Natural killer cell treated with Interleukin-12 subunit alpha and Interleukin-12 subunit beta and Interleukin-15 and Interleukin-18, amount 100 ng/mL, for 72 hours (primary cell): Measurements from ENCODE around the gene LRRIQ3. TPM values are rescaled to one million over a fixed set of nuclear protein-coding genes. Genes with fewer than 3 reads are reported as not detected.
A peak's percentile ranks its signal among the peaks of the same experiment; 100 is the strongest.
"Not testable (repeated sequence)": the region's sequence is repeated elsewhere in the genome, so short reads cannot be mapped to it uniquely, and the experiment has no call there.

Source experiments
- ATAC-seq, 2 donors: fragments of 150-1000 bp; cut with Tn5 transposase in 1 of 2; sonication (Bioruptor Pico), chemical (Tn5 transposase) in 1 of 2; 2 replicates each; pipeline ENCODE4 v1.10.0; 2021
- DNase-seq: peaks from one replicate; pipeline ENCODE4 v3.0.0; 2022; ENCODE audit warnings: low spot score
- H3K27ac Mint-ChIP-seq, 2 donors: 1 replicate in 1 of 2; 2 replicates in 1 of 2; pipeline ENCODE4 v1.8.0; 2022; ENCODE audit warnings: mixed read lengths in 2 of 2, mild to moderate bottlenecking in 1 of 2, moderate library complexity in 1 of 2
- H3K27me3 Mint-ChIP-seq, 2 donors: 1 replicate in 1 of 2; 2 replicates in 1 of 2; pipeline ENCODE4 v1.8.0; 2022; ENCODE audit warnings: mixed read lengths in 2 of 2
- H3K36me3 Mint-ChIP-seq: one replicate; pipeline ENCODE4 v1.8.0; 2022; ENCODE audit warnings: mixed read lengths
- H3K4me1 Mint-ChIP-seq, 2 donors: 1 replicate in 1 of 2; 2 replicates in 1 of 2; pipeline ENCODE4 v1.8.0; 2022; ENCODE audit warnings: low read depth in 2 of 2, mixed read lengths in 2 of 2, mild to moderate bottlenecking in 1 of 2
- H3K4me3 Mint-ChIP-seq: one replicate; pipeline ENCODE4 v1.8.0; 2022; ENCODE audit warnings: mixed read lengths
- H3K9me3 Mint-ChIP-seq: 2 replicates; pipeline ENCODE4 v1.8.0; 2022; ENCODE audit warnings: mixed read lengths
- total RNA-seq, 2 donors: library from RNA; stranded (reverse); gene quantifications; one replicate each; pipeline ENCODE4 v1.2.3, GENCODE V29; 2022

Gene LRRIQ3
- total RNA-seq, 2 donors from 2014 or later, result 0.89 to 1.5 TPM

DNA sequence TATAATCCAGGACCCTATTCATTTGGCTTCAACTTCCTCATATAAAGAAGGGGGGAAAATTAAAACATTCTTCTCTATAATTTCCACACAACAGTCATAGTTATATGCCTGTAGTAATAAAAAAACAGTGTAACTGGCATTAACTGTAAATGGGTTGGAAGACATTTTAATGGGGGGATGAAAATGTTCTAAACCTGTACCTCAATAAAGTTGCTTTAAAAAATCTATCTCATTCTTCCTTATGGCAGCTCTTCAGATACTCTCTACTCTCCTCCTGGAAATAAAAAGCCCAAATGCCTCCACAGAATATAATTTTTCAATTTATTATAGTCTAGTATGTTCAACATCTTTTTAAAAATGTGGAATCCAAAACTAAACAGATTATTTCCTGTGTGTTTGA lies 2.6 kb downstream of the LRRIQ3 start:
- no peak overlapping the region for H3K4me3 Mint-ChIP-seq
- DNase-seq (no peak), ATAC-seq (no peak)
- H3K27me3 Mint-ChIP-seq, result peaks cover 0 to 6% of the 10 kb centered on the region in 2 donors
- no peaks in the 10 kb centered on the region for H3K9me3 Mint-ChIP-seq
- H3K27ac Mint-ChIP-seq, result no peak overlapping the region
- peaks cover under 1% of the 10 kb centered on the region for H3K36me3 Mint-ChIP-seq
- peaks cover 10 to 17% of the 10 kb centered on the region in 2 donors for H3K4me1 Mint-ChIP-seq

DNA sequence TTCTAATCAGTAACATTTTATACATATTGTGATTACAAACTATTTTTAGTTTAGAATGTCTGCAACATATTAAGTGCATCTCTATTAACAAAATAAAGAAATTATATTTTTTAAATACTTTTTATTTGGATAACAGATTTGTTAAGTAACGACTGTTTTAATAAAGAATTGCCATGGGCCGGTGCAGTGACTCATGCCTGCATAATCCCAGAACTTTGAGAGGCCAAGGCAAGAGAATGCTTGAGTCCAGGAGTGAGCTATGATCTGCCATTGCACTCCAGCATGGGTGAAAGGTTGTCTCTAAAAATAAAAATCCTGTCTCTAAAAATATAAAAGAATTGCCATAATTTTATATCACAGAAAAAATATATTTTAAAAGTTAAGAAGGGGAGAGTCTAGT lies 4.1 kb downstream of the LRRIQ3 start:
- DNase-seq, result no peak
- Mint-ChIP-seq H3K27ac (no peak overlapping the region), H3K27me3 (peaks cover 0 to 6% of the 10 kb centered on the region in 2 donors), H3K9me3 (no peaks in the 10 kb centered on the region), H3K4me1 (peaks cover 8 to 13% of the 10 kb centered on the region in 2 donors), H3K4me3 (no peak overlapping the region), H3K36me3 (peaks cover 6% of the 10 kb centered on the region)
- ATAC-seq, result no peak

DNA sequence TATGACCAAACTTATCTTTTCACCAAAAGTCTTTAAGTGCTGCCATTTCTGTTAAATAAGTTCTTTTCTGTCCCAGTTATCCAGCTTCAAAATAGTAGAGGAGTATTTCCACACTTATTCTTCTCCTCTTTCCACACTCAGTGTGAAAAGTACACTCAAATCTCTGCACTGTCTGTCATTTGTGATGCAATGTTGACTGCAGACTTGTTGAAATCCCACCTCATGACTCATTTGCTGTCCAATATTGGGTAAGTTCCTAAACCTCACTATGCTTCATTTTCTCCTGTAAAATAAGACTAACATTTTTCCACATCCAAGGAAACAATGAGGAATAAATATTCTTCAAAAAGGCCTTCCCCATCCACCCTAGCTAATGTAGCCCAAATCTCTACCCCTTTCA lies 17.5 kb downstream of the LRRIQ3 start:
- Mint-ChIP-seq H3K4me1 (no peaks in the 10 kb centered on the region), H3K9me3 (peaks cover 2% of the 10 kb centered on the region), H3K27ac (no peak overlapping the region), H3K36me3 (no peaks in the 10 kb centered on the region), H3K27me3 (no peaks in the 10 kb centered on the region), H3K4me3 (no peak overlapping the region)
- ATAC-seq (no peak), DNase-seq (no peak)

DNA sequence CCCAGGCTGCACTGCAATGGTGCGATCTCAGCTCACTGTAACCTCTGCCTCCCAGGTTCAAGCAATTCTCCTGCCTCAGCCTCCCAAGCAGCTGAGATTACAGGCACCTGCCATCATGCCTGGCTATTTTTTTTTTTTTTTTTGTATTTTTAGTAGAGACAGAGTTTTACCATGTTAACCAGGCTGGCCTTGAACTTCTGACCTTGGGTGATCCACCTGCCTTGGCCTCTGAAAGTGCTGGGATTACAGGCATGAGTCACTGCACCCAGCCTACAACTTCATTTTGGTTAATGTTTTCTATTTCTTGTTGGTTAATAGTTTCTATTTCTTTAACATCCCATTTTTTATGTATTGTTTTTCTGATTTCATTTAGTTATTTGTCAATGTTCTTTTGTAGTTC lies 23.6 kb downstream of the LRRIQ3 start:
- peaks cover 10% of the 10 kb centered on the region for H3K36me3 Mint-ChIP-seq
- not testable (repeated sequence) for H3K27me3 Mint-ChIP-seq, H3K4me3 Mint-ChIP-seq, H3K27ac Mint-ChIP-seq, ATAC-seq, DNase-seq, H3K4me1 Mint-ChIP-seq
- peaks cover 18% of the 10 kb centered on the region for H3K9me3 Mint-ChIP-seq

DNA sequence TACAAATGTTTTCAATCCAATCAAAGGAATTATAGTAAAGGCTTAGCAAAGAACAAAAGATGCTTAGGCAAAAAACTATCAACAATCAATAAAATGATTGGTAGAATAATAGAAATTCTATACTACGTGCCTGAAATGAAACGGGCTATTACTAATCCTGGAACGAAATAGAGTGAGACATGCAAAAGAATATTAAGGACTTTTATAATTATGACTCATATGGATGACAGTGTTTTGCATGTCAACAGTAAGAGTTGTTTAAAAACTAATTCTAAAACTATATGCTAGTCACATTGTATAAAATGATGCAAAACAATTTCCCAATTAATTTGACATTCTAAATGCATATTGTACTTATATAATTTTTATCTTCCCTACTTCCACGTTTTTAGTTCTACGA lies 35.6 kb downstream of the LRRIQ3 start:
- peaks cover 5% of the 10 kb centered on the region for H3K36me3 Mint-ChIP-seq
- DNase-seq (no peak), ATAC-seq (no peak)
- H3K27ac Mint-ChIP-seq, result no peak overlapping the region
- H3K9me3 Mint-ChIP-seq, result peaks cover 10% of the 10 kb centered on the region
- H3K27me3 Mint-ChIP-seq, result no peaks in the 10 kb centered on the region
- H3K4me3 Mint-ChIP-seq, result no peak overlapping the region
- no peaks in the 10 kb centered on the region for H3K4me1 Mint-ChIP-seq

DNA sequence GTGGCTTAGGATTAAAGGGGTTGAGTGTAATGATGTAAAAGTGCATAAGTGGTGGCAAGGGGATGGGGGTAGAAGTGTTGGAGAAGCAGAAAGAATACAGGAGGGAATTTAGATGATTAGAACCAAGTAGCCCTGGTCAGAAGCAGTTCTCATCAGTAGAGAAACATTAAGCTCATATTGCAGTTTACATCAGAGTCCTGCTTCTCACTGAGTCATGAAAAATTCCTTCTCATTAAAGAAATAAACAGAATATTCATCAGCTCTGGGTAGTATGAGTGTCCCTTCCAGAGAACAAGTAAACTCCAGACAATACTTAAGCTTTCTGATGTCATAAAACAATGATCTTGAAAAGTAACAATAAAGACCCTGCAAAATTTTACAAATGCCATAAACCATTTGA lies 36.5 kb downstream of the LRRIQ3 start:
- no peak for ATAC-seq
- peaks cover 9% of the 10 kb centered on the region for H3K9me3 Mint-ChIP-seq
- H3K4me1 Mint-ChIP-seq, result no peaks in the 10 kb centered on the region
- DNase-seq, result no peak
- H3K4me3 Mint-ChIP-seq, result no peak overlapping the region
- no peak overlapping the region for H3K27ac Mint-ChIP-seq
- peaks cover 4% of the 10 kb centered on the region for H3K36me3 Mint-ChIP-seq
- H3K27me3 Mint-ChIP-seq, result no peaks in the 10 kb centered on the region

DNA sequence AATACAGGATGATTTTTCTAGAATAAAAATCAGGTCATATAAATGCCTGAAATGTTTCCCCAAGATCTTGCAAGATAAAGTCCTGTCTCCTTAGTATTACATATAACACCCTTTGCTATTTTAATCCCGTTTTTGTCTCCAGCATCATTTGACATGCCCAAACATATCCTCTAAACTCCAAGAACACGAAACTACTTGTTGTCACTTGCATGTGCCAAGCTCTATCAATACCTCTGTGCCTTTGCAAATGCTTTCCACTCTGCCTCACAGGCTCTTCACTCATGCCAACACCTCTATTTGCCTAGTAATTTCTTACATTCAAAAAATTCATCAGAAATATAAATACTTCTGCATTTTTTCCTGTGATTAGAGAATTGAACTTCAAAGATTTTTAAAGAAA lies 37.9 kb downstream of the LRRIQ3 start:
- H3K4me1 Mint-ChIP-seq, result no peaks in the 10 kb centered on the region
- no peak overlapping the region for H3K4me3 Mint-ChIP-seq
- H3K27me3 Mint-ChIP-seq, result no peaks in the 10 kb centered on the region
- DNase-seq, result no peak
- H3K36me3 Mint-ChIP-seq, result no peaks in the 10 kb centered on the region
- H3K27ac Mint-ChIP-seq, result no peak overlapping the region
- no peak for ATAC-seq
- H3K9me3 Mint-ChIP-seq, result peaks cover 5% of the 10 kb centered on the region

DNA sequence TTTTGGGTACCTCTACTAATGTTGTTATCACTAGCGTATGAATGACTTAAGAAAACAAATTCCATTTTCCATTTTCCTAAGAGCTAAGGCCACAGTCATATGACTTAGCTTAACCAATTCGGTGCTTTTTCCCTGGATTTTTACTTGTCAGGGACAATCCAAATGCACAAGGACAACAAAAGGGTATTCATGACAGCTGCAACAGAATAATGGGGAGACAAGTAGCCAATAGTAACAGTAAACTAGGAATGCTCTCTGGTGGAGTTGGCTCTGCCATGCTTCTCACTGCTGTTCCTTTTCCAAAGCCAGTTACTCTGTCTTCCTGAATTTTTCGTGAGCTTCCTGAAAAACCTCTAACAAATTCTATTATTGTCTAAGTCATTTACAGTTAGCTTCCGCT lies 52.9 kb downstream of the LRRIQ3 start:
- H3K9me3 Mint-ChIP-seq, result peaks cover 3% of the 10 kb centered on the region
- H3K27me3 Mint-ChIP-seq, result no peaks in the 10 kb centered on the region
- no peak overlapping the region for H3K4me3 Mint-ChIP-seq
- H3K27ac Mint-ChIP-seq, result no peak overlapping the region
- no peaks in the 10 kb centered on the region for H3K36me3 Mint-ChIP-seq
- DNase-seq (no peak), ATAC-seq (no peak)
- H3K4me1 Mint-ChIP-seq, result no peaks in the 10 kb centered on the region

DNA sequence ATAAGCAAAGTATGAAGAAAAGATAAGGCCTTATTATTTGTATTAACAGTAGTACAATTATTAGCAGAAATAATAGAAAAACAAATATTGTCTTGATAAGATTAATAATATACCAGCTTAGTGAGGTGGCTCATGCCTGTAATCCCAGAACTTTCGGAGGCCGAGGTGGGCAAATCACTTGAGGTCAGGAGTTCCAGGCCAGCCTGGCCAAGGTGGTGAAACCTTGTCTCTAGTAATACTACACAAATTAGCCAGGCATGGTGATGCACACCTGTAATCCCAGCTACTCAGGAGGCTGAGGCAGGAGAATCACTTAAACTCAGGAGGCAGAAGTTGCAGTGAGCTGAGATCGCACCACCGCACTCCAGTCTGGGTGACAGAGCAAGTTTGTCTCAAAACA lies 80.6 kb downstream of the LRRIQ3 start:
- not testable (repeated sequence) for ATAC-seq, H3K4me3 Mint-ChIP-seq, H3K9me3 Mint-ChIP-seq, H3K36me3 Mint-ChIP-seq, H3K27me3 Mint-ChIP-seq, H3K27ac Mint-ChIP-seq, H3K4me1 Mint-ChIP-seq
- peak; percentile 49 for DNase-seq

DNA sequence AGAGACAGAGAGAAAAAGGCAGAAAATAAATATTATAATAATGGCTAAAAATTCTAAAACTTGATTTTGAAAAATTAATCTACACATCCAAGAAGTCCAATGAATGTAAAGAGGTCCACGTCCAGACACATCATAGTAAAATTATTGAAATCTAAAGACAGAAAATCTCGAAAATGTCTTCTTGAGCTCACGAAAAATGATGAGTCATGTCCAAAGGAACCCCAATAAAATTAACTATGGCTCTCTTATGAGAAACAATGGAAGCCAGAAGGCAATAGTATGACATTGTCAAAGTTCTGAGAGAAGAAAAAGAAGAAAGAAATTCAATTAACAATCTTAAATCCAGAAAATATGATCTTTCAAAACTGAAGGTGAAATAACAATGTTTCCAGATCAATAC lies 84.6 kb downstream of the LRRIQ3 start:
- no peaks in the 10 kb centered on the region for H3K36me3 Mint-ChIP-seq
- H3K4me1 Mint-ChIP-seq, result no peaks in the 10 kb centered on the region
- no peaks in the 10 kb centered on the region for H3K27me3 Mint-ChIP-seq
- no peak for ATAC-seq
- H3K9me3 Mint-ChIP-seq, result peaks cover 9% of the 10 kb centered on the region
- no peak overlapping the region for H3K4me3 Mint-ChIP-seq
- no peak overlapping the region for H3K27ac Mint-ChIP-seq
- DNase-seq, result no peak

DNA sequence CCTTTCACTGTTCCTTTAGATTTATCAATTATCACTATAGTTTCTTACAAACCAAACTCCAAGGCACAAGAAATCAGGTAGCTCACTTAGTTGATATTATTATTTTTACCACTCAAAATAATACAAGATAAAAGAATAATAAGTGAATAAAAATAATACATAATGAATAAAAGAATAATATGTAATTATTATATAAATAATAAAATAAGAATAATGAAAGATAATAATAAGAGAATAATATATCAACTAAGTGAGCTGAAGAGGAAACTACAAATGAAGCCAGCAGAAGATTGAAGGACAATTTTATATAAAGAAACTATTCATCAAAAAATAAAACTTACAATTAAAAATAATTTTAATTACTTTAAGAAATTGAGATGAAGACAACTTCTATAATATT lies 90.6 kb downstream of the LRRIQ3 start:
- ATAC-seq (no peak), DNase-seq (no peak)
- Mint-ChIP-seq H3K27ac (no peak overlapping the region), H3K4me1 (no peaks in the 10 kb centered on the region), H3K36me3 (no peaks in the 10 kb centered on the region), H3K9me3 (peaks cover 20% of the 10 kb centered on the region), H3K27me3 (no peaks in the 10 kb centered on the region), H3K4me3 (no peak overlapping the region)

DNA sequence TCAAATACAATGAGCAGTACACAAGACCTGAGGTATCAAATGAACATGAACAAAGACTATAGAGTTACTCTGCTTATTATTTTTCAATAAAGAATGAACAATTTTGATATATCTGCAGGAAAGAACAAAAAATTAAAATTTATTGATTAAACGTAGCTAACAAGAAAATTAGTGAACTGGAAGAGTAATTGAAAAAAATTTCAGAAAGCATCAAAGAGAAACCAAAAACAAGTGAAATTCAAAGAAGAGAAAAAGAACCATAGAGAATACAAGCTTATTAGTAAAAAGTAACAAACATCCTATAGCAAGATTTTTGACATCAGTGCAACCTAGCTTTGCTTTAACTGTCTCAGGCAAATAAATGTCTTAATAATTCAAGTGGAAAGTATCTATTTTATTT lies 106.6 kb downstream of the LRRIQ3 start:
- peaks cover 6% of the 10 kb centered on the region for H3K36me3 Mint-ChIP-seq
- H3K27me3 Mint-ChIP-seq, result no peaks in the 10 kb centered on the region
- H3K27ac Mint-ChIP-seq, result no peak overlapping the region
- H3K4me1 Mint-ChIP-seq, result no peaks in the 10 kb centered on the region
- ATAC-seq, result no peak
- peaks cover 14% of the 10 kb centered on the region for H3K9me3 Mint-ChIP-seq
- DNase-seq, result no peak
- no peak overlapping the region for H3K4me3 Mint-ChIP-seq

DNA sequence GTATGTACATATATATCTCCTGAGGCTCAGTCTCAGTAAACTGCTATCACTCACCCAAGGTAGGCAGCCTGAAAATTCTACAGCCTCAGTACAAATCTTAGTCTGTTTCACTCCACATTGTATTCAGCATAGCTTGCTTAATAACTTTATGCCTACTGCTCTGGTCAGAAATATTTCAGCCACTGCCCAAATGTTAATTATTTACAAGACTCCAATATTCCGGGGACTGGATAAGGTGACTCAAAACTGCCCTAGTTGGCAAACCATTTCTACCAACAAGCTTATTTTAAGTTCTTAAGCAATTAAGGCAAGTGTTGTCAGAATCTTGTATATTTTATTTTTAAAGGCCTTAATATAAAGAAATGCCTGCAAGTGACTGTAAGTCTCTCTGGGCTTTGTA lies 114.8 kb downstream of the LRRIQ3 start:
- ATAC-seq (no peak), DNase-seq (no peak)
- H3K4me1 Mint-ChIP-seq, result no peaks in the 10 kb centered on the region
- no peak overlapping the region for H3K4me3 Mint-ChIP-seq
- H3K27me3 Mint-ChIP-seq, result no peaks in the 10 kb centered on the region
- H3K9me3 Mint-ChIP-seq, result peaks cover 4% of the 10 kb centered on the region
- no peak overlapping the region for H3K27ac Mint-ChIP-seq
- no peaks in the 10 kb centered on the region for H3K36me3 Mint-ChIP-seq

DNA sequence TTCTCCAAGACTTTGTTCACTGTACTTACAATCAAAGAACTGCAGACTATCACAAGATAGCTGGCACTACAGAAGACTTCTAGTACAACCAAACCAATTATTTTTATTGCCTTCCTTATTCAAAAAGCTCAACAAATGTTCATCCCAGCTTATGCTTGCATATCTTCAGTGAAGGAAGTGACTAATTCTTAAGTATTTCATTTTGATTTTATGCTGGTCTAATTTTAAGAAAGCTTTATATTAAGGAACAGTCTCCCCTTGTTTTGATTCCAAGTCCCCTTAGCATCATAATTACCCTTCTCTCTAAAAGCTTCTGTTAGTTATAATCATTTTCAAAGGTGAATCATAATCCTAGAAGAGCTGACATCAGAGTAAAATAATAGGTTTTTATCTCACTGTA lies 132.9 kb downstream of the LRRIQ3 start:
- no peaks in the 10 kb centered on the region for H3K4me1 Mint-ChIP-seq
- H3K36me3 Mint-ChIP-seq, result no peaks in the 10 kb centered on the region
- DNase-seq (no peak), ATAC-seq (no peak)
- H3K27me3 Mint-ChIP-seq, result no peaks in the 10 kb centered on the region
- H3K27ac Mint-ChIP-seq, result no peak overlapping the region
- H3K9me3 Mint-ChIP-seq, result peaks cover 7% of the 10 kb centered on the region
- no peak overlapping the region for H3K4me3 Mint-ChIP-seq

DNA sequence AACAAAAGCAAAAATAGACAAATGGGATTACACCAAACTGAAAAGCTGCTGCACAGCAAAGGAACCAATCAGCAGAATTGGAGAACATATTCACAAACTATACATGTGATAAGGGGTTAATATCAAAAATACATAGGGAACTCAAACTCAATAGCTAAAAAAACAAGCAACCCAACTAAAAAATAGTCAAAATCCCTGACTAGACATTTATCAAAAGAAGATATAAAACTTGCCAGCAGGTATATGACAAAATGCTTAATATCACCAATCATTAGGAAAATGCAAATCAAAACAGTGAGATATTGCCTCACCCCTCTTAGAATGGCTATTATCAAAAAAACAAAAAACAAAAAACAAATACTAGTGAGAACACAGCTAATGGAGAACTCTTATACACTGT lies 140.3 kb downstream of the LRRIQ3 start:
- H3K4me3 Mint-ChIP-seq, result no peak overlapping the region
- H3K4me1 Mint-ChIP-seq, result no peaks in the 10 kb centered on the region
- DNase-seq (no peak), ATAC-seq (no peak)
- no peaks in the 10 kb centered on the region for H3K36me3 Mint-ChIP-seq
- no peaks in the 10 kb centered on the region for H3K27me3 Mint-ChIP-seq
- no peak overlapping the region for H3K27ac Mint-ChIP-seq
- H3K9me3 Mint-ChIP-seq, result peaks cover 17% of the 10 kb centered on the region
